H9 (cell line): ENCODE data around the gene CDC42EP1. TPM values are rescaled to one million over a fixed set of nuclear protein-coding genes. Genes with fewer than 3 reads are reported as not detected.

Experiments used
- DNase-seq: peaks from one replicate; pipeline ENCODE4 v3.0.0-alpha.2; 2017
- H2AFZ ChIP-seq: one replicate; pipeline ENCODE4 v1.6.1; 2013; ENCODE audit warnings: mild to moderate bottlenecking, low read length, control low read depth, moderate library complexity
- H2AK5ac ChIP-seq: 2 replicates; pipeline ENCODE4 v1.6.1; 2013; ENCODE audit warnings: low read length, control low read depth, mixed read lengths; ENCODE audit not compliant: insufficient read length
- H2BK120ac ChIP-seq: one replicate; pipeline ENCODE4 v1.6.1; 2013; ENCODE audit warnings: low read depth, mild to moderate bottlenecking, low read length, control low read depth, inconsistent platforms; ENCODE audit not compliant: poor library complexity, severe bottlenecking
- H2BK12ac ChIP-seq: 2 replicates; pipeline ENCODE4 v1.6.1; 2013; ENCODE audit warnings: low read length, control low read depth, mixed read lengths, low read depth; ENCODE audit not compliant: insufficient read length
- H2BK15ac ChIP-seq: 2 replicates; pipeline ENCODE4 v1.6.1; 2013; ENCODE audit warnings: low read depth, low read length, control low read depth
- H2BK20ac ChIP-seq: one replicate; pipeline ENCODE4 v1.6.1; 2013; ENCODE audit warnings: low read depth, mild to moderate bottlenecking, low read length, control low read depth, inconsistent platforms; ENCODE audit not compliant: poor library complexity, severe bottlenecking
- H2BK5ac ChIP-seq: 2 replicates; pipeline ENCODE4 v1.6.1; 2013; ENCODE audit warnings: low read length, control low read depth, mixed read lengths; ENCODE audit not compliant: insufficient read length
- H3K14ac ChIP-seq: 2 replicates; pipeline ENCODE4 v1.6.1; 2013; ENCODE audit warnings: low read length, control low read depth; ENCODE audit not compliant: insufficient read depth
- H3K18ac ChIP-seq: 2 replicates; pipeline ENCODE4 v1.6.1; 2013; ENCODE audit warnings: low read depth, mild to moderate bottlenecking, mixed read lengths, low read length, control low read depth; ENCODE audit not compliant: insufficient read length
- H3K23ac ChIP-seq: 2 replicates; pipeline ENCODE4 v1.6.1; 2013; ENCODE audit warnings: low read length, control low read depth, mixed read lengths, low read depth; ENCODE audit not compliant: insufficient read length
- H3K23me2 ChIP-seq: 2 replicates; pipeline ENCODE4 v1.6.1; 2013; ENCODE audit warnings: low read depth, mild to moderate bottlenecking, mixed read lengths, low read length, control low read depth; ENCODE audit not compliant: insufficient read length, poor library complexity, severe bottlenecking
- H3K27ac ChIP-seq: 2 replicates; pipeline ENCODE4 v1.5.1; 2013; ENCODE audit warnings: low read length, control low read depth, mixed read lengths, low read depth; ENCODE audit not compliant: insufficient read length
- H3K27me3 ChIP-seq: 2 replicates; pipeline ENCODE4 v1.6.1; 2013; ENCODE audit warnings: low read length, control low read depth, inconsistent platforms; ENCODE audit not compliant: insufficient read depth
- H3K4ac ChIP-seq: 2 replicates; pipeline ENCODE4 v1.6.1; 2013; ENCODE audit warnings: low read depth, mild to moderate bottlenecking, control low read depth, inconsistent platforms, low read length, moderate library complexity
- H3K4me1 ChIP-seq: 2 replicates; pipeline ENCODE4 v1.6.1; 2013; ENCODE audit warnings: low read length, control low read depth, inconsistent platforms; ENCODE audit not compliant: insufficient read depth
- H3K4me2 ChIP-seq: 2 replicates; pipeline ENCODE4 v1.6.1; 2013; ENCODE audit warnings: low read length, control low read depth, mixed read lengths; ENCODE audit not compliant: insufficient read length, insufficient read depth
- H3K56ac ChIP-seq: 2 replicates; pipeline ENCODE4 v1.6.1; 2013; ENCODE audit warnings: low read depth, mild to moderate bottlenecking, mixed read lengths, low read length, control low read depth; ENCODE audit not compliant: insufficient read length
- H3K79me1 ChIP-seq: 2 replicates; pipeline ENCODE4 v1.6.1; 2013; ENCODE audit warnings: low read depth, mild to moderate bottlenecking, moderate library complexity, low read length, control low read depth, inconsistent platforms; ENCODE audit not compliant: insufficient read depth, poor library complexity, severe bottlenecking
- H3K79me2 ChIP-seq: 2 replicates; pipeline ENCODE4 v1.6.1; 2013; ENCODE audit warnings: low read length, control low read depth, inconsistent platforms; ENCODE audit not compliant: insufficient read depth
- H3K9ac ChIP-seq: 2 replicates; pipeline ENCODE4 v1.6.1; 2013; ENCODE audit warnings: low read length, control low read depth, mixed read lengths; ENCODE audit not compliant: insufficient read length; ENCODE audit errors: extremely low read depth
- H3K9me3 ChIP-seq: one replicate; pipeline ENCODE4 v1.6.1; 2013; ENCODE audit warnings: low read depth, low read length, inconsistent platforms; ENCODE audit not compliant: control insufficient read depth
- H3T11ph ChIP-seq: one replicate; pipeline ENCODE4 v1.6.1; 2013; ENCODE audit warnings: mild to moderate bottlenecking, low read length, control low read depth, inconsistent platforms
- H4K20me1 ChIP-seq: one replicate; pipeline ENCODE4 v1.6.1; 2013; ENCODE audit not compliant: control insufficient read depth, insufficient read length, insufficient read depth
- H4K5ac ChIP-seq: 2 replicates; pipeline ENCODE4 v1.6.1; 2013; ENCODE audit warnings: low read depth, mild to moderate bottlenecking, mixed read lengths, low read length, control low read depth; ENCODE audit not compliant: insufficient read length
- H4K8ac ChIP-seq: replicated peaks from 2 replicates; pipeline ENCODE4 v1.6.1; 2013; ENCODE audit warnings: low read length, control low read depth, mixed read lengths, low read depth; ENCODE audit not compliant: insufficient read length
- H4K91ac ChIP-seq: 2 replicates; pipeline ENCODE4 v1.6.1; 2013; ENCODE audit warnings: low read depth, mild to moderate bottlenecking, moderate library complexity, mixed read lengths, low read length, control low read depth; ENCODE audit not compliant: insufficient read length
- H3K27ac Mint-ChIP-seq, 3 experiments: 2 replicates in 2 of 3; 3 replicates in 1 of 3; pipeline ENCODE4 v1.8.0; 2020 to 2021; ENCODE audit warnings: mixed read lengths in 3 of 3, mild to moderate bottlenecking in 1 of 3, moderate library complexity in 1 of 3
- H3K27me3 Mint-ChIP-seq: 2 replicates; pipeline ENCODE4 v1.8.0; 2021; ENCODE audit warnings: low read depth, mild to moderate bottlenecking, moderate library complexity, mixed read lengths
- H3K36me3 Mint-ChIP-seq, 3 experiments: 2 replicates in 2 of 3; 3 replicates in 1 of 3; pipeline ENCODE4 v1.8.0; 2020 to 2021; ENCODE audit warnings: low read depth in 3 of 3, mixed read lengths in 3 of 3; ENCODE audit not compliant: insufficient read depth in 1 of 3
- H3K4me1 Mint-ChIP-seq, 2 experiments: 2 replicates each; pipeline ENCODE4 v1.8.0; 2020; ENCODE audit warnings: mixed read lengths in 2 of 2
- H3K4me3 Mint-ChIP-seq, 2 experiments: 2 replicates in 1 of 2; 3 replicates in 1 of 2; pipeline ENCODE4 v1.8.0; 2020 to 2021; ENCODE audit warnings: mild to moderate bottlenecking in 2 of 2, mixed read lengths in 2 of 2, moderate library complexity in 1 of 2
- H3K9me3 Mint-ChIP-seq, 2 experiments: 2 replicates in 1 of 2; 3 replicates in 1 of 2; pipeline ENCODE4 v1.8.0; 2020; ENCODE audit warnings: mild to moderate bottlenecking in 2 of 2, mixed read lengths in 2 of 2, moderate library complexity in 1 of 2
- WGBS: extraction: QIAGEN DNeasy Blood & Tissue Kit; methylation state at CpG from one replicate; pipeline ENCODE4 v1.1.7; 2013; ENCODE audit warnings: missing lambda C conversion rate, low lambda C conversion rate, mixed read lengths; ENCODE audit not compliant: insufficient read length; ENCODE audit errors: extremely low coverage; 5-methylcytosine and 5-hydroxymethylcytosine counted together
- total RNA-seq: library from RNA; stranded (reverse); gene quantifications from 2 replicates; pipeline ENCODE4 v1.2.1, GENCODE V29; 2021
- TF ChIP-seq, protein P1 (sequence below): fragments of 200-600 bp; sonication (generic); conservative IDR thresholded peaks from 3 replicates; pipeline ENCODE4 v1.8.0; 2021; ENCODE audit warnings: antibody characterized with exemption, mild to moderate bottlenecking

Gene CDC42EP1
- total RNA-seq, 1 experiment from 2014 or later, result 23.0 TPM

DNA sequence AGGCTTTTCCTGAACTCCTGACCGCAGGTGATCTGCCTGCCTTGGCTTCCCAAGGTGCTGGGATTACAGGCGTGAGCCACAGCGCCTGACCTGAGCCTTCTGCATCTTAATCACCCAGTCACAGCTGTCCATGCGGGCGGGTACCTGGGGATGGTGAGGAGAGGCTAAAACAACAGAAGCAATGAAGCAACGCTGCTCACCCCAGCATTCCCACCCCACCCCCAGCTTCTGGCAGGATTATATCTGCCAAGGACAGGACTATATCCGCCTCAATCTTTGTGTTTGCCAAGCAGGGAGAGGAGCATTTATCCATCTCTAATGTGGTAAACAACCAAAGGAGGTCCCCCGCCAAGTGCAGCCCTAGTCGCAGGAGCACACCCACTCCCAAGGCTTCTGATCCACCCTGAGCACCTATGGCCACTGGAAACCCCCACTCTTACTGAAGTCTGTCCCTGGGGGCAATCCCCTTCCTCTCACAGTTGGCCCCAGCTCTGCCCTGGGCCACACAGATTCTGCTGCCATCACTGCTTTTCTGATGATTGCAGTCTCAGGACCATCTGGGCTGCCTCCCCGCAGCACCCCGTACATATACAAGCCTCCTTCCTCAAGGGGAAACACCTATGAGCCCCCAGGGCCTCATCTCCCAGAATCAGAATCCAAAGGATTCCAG is 28.4 kb downstream of the CDC42EP1 start:
- Histone ChIP-seq H3K14ac (no peak overlapping the region), H2BK12ac (no peak overlapping the region), H3K18ac (no peak overlapping the region), H2BK5ac (no peak overlapping the region), H2AK5ac (no peak overlapping the region), H2BK15ac (no peak overlapping the region), H3K56ac (no peak overlapping the region), H3K79me2 (no peaks in the 10 kb centered on the region), H3K9ac (no peak overlapping the region), H2BK120ac (no peak overlapping the region), H3K4me2 (no peak overlapping the region), H3K27me3 (no peaks in the 10 kb centered on the region), H3K23me2 (peaks cover 2% of the 10 kb centered on the region), H4K20me1 (no peaks in the 10 kb centered on the region), H2AFZ (no peak overlapping the region), H4K5ac (no peak overlapping the region), H3K4me1 (peaks cover 5% of the 10 kb centered on the region; the same call in 1 of the 2 replicates), H3K27ac (no peak overlapping the region), H3K4ac (no peak overlapping the region), H3K9me3 (no peaks in the 10 kb centered on the region), H4K8ac (no peak overlapping the region), H3K79me1 (no peaks in the 10 kb centered on the region), H3T11ph (no peak overlapping the region), H2BK20ac (no peak overlapping the region), H3K23ac (no peak overlapping the region), H4K91ac (no peak overlapping the region)
- Mint-ChIP-seq H3K27me3 (peaks cover 15% of the 10 kb centered on the region), H3K4me3 (0 out of 5 replicates have a peak overlapping the region, but pooled peaks of 1 of the 2 experiments have one; percentile 35), H3K9me3 (no peaks in the 10 kb centered on the region), H3K4me1 (peaks cover 17 to 36% of the 10 kb centered on the region in 2 experiments), H3K27ac (peak overlapping the region in 1 of 3 experiments; percentile 44; a peak in 1 of 7 replicates), H3K36me3 (no peaks in the 10 kb centered on the region)
- TF ChIP-seq, protein P1, sequence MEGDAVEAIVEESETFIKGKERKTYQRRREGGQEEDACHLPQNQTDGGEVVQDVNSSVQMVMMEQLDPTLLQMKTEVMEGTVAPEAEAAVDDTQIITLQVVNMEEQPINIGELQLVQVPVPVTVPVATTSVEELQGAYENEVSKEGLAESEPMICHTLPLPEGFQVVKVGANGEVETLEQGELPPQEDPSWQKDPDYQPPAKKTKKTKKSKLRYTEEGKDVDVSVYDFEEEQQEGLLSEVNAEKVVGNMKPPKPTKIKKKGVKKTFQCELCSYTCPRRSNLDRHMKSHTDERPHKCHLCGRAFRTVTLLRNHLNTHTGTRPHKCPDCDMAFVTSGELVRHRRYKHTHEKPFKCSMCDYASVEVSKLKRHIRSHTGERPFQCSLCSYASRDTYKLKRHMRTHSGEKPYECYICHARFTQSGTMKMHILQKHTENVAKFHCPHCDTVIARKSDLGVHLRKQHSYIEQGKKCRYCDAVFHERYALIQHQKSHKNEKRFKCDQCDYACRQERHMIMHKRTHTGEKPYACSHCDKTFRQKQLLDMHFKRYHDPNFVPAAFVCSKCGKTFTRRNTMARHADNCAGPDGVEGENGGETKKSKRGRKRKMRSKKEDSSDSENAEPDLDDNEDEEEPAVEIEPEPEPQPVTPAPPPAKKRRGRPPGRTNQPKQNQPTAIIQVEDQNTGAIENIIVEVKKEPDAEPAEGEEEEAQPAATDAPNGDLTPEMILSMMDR, result no peak
- no CpG with 5 or more reads among the region's 11 CpGs for WGBS
- DNase-seq, result no peak
